HG02852 (cell line): Measurements from ENCODE around the gene ENO3.

Experiments
- ATAC-seq: cut with Tn5 transposase; IDR thresholded peaks from one replicate; pipeline ENCODE4 v1.9.1; 2021; ENCODE audit warnings: mild to moderate bottlenecking, moderate library complexity; ENCODE audit not compliant: unreplicated experiment

The ENO3 gene

DNA sequence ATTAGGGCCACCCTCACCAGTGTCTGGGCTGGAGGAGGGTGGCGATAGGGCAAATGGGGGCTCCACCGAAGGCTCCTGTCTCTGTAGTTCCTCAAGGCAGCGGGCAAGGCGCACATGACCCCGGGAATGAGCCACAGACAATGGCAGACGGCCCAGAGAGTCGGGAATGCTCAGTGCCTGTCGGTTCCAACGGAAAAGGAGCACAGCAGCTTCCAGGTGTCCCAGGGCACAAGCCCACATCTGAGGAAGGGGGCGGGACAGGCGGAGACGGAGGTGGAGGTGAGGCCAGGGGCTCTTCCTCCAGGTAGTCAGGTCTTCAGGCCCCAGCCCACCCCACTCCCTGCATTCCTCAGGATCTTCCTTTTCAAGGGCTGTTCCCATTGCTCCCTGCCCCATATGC is 21.8 kb downstream of the ENO3 start:
- ATAC-seq = no peak

DNA sequence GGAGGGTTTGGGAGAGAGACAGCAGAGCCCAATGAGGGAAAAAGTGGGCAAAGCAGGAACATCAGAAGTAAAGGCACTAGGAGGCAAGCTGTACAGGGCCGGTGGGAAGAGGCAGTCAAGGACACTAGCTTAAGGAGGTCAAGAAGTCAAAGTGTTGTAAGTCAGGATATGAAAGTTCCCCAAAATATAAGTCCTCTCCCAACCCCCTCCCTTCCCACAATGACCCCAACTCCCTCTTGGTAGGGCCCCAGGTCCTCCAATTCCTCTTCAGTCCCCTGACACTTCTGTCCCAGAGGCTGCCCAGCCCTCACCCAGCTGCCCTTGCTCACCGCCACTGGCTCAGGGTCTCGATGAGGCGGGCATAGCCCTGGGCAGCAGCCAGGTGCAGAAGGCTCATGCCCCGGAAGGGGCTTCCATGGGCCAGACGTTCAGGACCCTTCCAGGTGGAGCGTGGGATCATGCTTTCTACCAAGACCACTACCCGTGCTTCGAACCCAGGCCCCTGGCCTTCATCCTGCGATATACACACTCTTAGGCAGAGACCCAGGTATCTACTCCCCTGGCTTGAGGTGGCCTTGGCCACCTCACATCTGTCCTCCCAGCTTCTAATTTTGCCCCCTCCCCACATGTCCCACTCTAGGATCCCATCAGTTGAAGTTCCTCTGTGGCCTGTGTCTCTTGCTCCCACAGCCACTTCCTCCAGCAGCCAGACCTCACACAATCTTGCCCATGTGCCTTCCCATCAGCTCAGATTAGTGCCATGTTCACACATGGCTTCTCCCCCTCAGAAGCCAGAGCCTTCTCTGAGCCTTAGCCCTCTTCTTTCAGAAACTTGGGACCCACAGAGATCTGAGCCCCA is 22.6 kb downstream of the ENO3 start:
- ATAC-seq = no peak

DNA sequence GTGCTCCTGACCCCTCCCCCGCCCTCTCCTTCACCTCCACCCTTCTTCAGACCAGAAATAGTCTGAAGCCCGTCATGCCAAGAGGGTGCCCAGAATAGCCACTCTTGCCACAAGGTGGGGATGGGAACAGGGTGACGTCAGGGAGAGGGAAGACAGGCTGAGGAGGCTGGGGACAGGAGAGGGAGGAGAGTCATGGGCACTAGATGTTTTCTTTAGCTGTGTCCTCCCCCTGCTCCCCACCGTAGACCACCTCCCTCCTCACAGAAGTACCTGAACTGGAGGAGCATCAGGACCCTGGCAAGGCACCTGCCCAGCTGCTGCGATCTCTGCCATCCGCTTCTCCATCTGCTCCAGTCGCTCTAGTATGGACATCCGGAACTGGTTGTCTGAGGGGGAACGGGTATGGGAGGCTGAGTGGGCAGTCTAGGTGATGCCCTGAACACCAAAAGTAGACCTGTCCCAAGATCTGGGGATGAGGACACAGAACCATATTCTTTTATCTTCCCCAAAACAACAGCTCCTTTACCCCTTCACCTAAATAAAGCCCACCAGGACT is 23.3 kb downstream of the ENO3 start:
- no peak for ATAC-seq

DNA sequence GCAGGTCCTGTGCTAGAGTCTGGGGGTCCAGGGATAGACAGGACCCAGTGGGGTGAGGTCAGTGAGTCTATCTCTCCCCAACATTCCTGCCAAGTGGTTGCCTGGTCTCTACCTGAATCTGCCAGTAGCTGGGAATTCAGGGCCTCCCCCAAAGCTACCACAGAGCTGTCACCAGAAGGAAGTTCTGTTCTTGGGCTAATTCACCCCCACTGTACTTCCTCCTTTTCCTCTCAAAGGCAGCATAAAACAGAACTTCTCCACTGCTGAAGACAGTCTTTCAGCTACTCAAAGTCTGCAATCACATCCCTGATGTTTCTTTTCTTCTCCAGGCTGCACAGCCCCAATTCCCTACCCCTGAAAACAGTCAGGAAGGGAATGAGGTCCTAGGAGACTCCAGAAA is 27.8 kb downstream of the ENO3 start:
- no peak for ATAC-seq

DNA sequence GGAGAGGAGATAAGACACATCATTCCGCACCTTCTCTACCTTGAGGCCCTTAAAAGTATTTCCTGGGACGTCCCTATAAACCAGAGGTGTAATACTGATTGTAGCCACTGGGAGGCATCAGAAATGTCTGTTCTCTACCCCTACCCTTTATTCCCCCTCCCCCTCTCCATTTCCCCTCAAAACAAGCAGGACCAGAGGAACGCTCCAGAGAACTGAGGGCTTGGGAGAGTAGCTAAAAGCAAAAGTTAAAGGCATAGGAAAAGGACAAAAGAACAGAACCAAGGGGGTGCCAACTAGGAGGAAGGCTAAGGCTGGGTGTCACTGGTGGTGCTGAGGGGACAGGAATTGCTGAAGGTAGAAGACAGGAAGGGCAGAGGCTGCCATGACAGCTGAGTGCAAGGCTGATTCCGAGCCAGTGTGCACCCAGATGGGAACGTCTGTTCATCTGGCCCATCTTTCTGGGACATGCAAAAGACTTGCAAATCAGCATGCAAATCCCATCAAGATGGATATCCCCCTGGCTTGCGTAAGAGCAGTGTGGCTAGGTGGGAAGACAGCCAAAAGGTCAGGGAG is 29.8 kb downstream of the ENO3 start:
- ATAC-seq = no peak

DNA sequence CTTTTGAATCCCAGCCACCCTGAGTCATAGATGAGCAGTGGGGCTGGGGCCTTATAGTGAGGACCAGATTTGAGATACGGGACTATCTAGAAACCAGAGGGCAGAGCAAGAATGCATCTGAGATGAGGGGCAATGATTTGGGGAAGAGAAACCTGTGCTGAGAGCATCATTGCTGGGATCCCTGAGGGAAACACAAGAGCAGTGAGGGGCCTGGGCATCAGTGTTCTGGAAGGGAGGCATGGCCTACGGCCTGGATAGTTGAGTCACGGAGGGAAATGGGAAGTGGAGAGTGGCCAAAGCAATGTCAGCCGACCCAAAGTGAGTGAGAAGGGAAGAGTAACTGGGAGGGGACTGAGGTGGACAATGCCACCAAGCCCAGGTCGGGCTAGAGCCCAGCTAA is 31.4 kb downstream of the ENO3 start:
- ATAC-seq = no peak

DNA sequence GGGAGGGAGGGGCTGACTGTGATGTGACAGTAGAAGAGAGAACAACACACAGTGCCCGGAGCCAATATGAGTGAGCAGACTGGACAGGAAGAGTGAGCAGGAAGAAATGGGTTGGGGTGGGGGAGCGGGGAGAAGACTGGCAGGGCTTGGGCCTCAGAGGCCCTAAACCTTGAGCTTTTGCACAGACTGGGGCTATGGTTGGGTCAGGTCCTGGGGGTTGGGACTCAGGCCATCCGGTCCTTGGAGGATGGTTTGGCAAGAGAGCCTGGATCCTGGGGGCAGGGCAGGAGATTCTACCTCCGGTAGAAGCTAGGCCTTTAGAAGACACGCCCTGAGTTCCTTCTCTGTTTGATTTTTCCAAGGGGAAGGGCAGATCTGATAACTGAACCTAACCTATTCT is 35.5 kb downstream of the ENO3 start:
- no peak for ATAC-seq

DNA sequence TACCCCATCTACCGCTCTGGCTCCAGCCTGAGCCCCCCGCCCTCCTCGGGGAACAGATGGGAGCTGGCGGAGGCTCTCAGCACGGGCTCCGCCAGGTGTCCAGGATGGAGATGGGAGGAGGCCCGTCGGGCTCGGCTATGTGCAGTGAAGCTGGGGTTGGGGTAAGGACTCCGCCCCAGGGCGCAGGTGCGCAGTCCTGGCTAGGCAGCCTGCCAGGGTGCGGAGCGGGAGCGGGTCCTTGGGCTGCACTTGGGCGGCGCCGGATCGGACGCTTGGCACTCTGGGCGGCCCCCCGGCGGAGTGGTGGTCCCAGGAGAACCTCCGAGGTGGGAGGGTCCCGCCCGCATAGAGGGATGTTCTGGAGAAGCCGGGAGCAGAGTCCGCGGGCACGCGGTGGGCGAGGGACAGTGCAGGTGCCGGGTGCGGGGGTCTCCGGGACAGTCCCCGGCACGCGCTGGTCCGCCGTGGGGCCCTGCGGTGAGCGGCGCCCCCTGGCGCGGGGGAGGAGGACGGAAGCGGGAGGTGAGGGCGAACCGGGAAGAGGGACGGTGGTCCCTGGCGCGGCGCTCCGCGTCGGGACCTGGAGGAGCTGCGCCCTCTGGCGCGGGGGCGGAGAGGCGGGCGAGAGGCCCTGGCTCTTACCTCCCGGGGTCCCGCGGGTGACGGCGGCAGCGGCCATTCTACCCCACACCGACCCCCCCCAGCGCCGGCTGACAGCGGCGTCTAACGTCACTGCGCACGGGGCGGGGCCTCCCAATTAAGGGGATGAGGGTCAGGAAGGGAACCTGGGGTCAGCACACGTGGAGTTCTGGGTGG is 36.2 kb downstream of the ENO3 start, which contains the start of gene CAMTA2:
Gene CAMTA2 (minus strand): TSS at position 725 of the 816 bp plus-strand sequence. CDS start 1,453 bp downstream, outside the sequence.
- ATAC-seq = peak; percentile 70

DNA sequence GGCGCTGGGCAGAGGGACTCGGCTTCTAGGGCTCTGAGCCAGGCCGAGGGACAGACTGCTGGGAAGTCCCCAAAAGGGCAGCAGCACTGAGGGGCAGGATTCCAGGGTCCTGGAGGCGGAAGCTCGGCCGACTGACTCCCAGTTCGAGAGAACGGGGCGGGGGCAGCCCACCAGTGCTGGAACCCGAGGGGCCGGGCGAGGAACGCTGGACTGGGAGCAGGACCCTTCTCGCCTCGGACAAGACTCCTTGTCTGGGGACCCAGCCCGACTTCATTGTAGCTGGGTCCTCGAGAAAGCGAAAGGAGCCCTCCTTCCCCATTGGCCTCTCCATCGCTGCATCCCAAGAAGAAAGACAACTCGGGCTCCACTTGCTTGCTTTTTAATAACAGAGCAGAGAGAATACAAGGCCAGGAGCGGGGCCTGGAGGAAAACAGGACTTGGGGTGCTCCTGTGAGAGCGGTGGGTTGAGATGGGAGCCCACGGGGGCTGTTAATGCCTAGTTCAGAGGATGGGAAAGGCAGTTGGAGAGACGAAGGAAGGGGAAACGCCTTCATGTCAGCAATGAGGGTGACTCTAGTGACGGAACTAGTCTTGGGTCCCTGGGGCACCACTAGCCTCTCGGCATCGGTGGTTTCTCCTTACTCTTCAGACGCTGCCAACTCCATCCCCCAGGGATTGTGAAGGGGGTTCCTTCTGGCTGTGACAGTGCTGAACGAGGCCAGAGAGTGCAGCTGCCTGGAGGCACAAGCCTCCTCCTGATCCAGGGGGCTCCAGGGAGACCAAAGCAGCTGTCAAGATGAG is 37.0 kb downstream of the ENO3 start:
- no peak for ATAC-seq

DNA sequence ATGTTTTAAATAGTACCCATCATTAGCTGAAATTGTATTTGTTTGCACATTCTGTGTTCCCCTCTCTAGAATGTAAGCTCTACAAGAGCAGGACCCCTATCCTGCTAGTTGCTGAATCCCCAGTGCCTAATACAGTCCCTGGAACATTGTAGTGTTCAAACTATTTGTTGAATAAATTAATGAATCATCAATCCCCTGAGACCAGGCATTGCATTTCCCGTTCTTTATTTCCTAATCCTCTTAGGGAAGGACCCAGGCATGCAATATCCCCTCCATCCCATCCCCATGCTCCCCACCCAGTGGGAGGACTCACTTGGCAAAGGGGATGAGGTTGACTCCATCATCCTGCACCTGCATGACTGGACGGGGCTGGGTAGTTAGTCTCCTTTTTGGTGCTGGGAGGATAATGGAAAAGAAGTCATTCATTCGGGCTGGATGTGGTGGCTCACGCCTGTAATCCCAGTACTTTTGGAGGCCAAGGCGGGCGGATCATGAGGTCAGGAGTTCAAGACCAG is 43.2 kb downstream of the ENO3 start:
- no peak for ATAC-seq

DNA sequence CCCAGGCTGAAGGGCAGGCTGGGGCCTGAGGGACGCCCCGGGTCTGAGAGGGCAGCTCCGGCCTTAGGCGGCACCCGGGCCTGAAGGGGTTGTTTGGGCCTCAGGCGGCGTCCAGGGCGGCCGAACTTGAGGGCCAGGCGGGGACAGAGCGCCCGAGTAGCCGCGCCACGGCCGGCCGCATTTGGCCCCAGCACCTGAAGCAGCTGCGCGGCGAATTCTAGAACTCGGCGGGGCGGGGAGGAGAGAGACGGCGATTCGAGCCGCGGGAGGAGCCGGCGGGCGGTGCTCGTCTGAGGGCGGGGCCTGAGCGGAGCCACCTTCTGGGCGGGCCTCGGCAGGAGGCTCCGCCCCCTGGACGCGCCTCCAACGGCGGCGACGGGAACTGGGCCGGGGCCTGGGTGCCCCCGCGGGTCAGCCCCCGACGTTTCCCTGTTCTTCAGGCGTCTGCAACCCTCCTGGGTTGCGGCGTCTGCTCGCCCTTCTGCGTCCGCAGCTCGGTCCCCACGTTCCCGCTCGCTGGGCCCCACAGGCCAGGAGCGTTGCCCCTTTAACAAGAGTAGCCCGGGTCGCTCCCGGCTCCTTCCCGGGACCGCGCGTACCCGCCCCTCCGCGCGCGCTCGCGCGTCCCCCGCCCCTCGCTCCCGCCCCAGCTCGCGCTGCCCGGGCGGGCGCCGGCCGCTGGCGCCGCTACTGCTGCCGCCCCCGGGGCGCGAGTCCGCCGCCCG is 46.5 kb downstream of the ENO3 start, which contains the start of the genes INCA1 and KIF1C:
Gene INCA1 (minus strand): TSS at position 221 of the 725 bp plus-strand sequence. CDS start 3,085 bp downstream, outside the sequence.
Gene KIF1C (plus strand): TSS at position 649 of the 725 bp plus-strand sequence. CDS start 2,297 bp downstream, outside the sequence.
- peak; percentile 76 for ATAC-seq

DNA sequence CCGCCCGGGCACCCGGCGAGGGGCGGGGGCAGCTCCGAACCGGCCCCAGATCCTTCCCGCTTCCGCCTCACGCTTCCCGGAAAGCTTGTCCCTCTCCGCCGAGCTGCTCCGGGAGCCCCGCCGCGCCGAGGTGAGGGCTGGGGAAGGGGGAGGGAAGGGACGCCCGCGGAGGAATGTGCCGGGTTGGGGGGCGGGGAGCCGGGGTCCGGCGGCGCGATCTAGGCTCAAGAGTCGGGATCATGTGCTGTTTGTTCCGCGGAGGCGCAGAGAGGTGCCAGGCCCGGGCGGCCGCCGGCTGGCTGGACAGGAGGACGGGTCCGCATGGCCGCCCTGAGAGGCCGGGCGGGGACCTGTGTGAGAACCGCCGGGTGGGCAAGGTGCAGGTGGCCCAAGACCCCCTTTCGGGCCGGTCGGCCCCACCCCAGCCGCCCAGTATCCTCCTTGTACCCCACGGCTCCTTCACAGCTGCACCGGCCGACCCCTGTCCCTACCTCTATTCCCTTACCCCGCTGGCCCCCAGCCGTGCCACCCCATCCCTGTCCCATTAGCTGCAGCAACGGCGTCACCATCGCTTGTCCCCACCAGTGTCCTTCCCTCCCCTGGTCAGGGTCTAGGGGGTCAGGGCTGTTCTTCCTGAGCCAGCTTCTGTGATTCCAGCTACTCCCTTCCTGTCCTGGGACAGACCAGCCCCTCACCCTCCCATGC is 47.3 kb downstream of the ENO3 start:
- peak; percentile 9 for ATAC-seq

DNA sequence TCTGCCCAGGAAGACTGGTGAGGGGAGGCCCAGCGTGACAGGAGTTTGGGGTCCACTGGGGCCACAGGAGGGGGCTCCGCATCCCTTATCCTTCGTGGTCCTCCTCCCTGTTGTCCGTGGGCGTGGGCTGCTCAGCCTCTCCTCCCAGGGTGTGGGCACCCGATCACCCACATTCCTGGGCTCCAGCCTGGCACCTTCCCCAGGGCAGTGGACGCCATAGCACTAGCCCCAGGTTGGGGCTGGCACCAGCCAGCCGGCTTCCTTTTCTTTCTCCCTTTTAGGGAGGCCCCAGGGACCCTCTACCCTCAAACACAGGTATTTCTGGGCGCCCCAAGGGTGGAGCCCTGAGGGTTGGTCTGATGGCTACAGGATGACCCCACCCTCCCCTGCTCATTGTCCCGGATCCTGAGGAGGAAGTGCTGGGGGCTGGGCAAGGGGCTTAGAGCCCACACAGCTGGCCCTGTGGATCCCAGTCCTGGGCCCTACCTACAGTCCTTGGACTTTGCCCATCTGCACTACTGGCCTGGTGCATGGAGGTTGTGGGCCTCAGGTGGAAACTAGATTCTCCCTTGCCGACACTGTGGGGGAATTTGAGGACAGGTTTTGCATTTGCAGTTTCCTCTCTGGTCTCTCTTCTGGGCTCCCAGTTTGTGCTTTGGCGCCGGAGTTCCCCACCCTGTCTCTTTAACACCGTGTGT is 48.0 kb downstream of the ENO3 start:
- ATAC-seq = no peak

DNA sequence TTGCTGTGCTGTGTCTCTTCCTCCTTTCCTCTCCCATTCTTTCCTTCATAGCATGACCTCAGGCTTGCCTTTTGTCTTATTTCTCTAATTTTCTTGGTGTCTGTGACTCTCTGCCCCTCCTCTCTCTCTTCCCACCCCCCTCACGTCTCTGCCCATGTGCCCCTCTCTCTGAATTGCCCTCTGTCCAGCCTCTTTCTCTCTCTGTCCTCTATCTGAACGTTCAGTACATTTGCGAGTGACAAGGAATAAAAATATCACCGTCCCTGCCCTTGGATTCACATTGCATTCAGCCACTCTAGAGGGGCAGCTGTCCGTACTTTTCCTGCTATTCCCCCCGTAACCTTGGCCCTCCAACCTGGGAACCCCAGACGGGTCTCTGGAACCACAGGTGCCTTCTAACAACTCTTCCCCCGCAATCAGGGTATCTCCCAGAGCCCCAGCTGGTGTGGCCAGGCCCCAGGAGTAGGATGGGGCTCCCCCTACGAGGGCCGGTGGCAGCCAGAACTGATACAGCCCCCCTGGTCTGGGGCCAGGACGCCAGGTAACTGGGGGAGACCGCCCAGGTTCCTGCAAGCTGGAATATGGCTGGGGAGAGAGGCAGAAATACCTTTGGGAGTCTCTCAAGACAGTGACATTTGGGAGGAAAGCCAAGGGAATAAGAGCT is 48.6 kb downstream of the ENO3 start:
- ATAC-seq = no peak

DNA sequence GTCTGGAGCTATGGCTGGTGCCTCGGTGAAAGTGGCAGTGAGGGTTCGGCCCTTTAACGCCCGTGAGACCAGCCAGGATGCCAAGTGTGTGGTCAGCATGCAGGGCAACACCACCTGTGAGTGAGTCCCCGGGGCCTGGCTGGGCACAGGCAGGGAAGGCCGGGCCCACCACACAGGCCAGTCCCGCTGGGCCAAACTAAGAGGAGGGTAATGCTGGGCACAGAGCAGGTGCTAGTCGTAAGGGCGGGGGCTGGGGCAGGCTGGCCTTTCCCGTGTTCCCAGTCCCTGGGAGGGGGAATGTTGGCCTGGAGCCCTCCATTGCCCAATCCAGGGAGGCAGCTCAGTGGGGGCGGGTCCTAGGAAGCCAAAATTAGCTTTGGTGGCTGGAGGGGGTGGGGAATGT is 49.3 kb downstream of the ENO3 start:
- ATAC-seq = no peak

DNA sequence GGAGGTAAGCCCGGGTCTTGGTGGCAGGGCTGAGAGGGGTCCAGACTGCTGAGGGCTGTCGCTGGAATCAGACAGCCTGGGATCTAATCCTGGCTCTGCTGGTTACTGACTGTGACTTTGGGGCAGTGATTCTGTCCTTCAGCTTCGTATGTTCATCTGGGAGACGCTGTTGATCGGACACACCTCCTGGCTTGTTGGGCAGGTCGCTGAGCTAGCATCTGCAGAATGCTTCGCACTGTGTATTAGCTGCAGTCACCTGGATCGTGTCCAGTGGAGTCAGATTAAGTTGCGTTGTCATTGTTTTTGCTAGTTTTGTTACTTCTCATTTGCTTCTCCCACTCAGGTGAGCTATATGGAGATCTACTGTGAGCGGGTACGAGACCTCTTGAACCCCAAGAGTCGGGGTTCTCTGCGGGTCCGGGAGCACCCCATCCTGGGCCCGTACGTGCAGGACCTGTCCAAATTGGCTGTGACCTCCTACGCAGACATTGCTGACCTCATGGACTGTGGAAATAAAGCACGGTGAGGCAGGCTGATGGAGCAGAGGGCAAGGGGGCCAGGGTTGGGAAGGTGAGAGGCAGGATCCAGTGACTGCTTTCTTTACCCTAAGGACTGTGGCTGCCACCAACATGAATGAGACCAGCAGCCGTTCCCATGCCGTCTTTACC is 51.3 kb downstream of the ENO3 start:
- ATAC-seq = no peak
